Endodermal cell (in vitro differentiated cells): ENCODE results near the gene ARFGEF3. TPM values are rescaled to one million over a fixed set of nuclear protein-coding genes. Genes with fewer than 3 reads are reported as not detected.

Source experiments
- DNase-seq: peaks from one replicate; pipeline ENCODE4 v3.0.0-alpha.2; 2017
- H3K27ac ChIP-seq: 2 replicates; pipeline ENCODE4 v1.5.1; 2013; ENCODE audit warnings: mild to moderate bottlenecking, low read depth, low read length, moderate library complexity
- H3K27me3 ChIP-seq: 2 replicates; pipeline ENCODE4 v1.6.1; 2013; ENCODE audit warnings: mild to moderate bottlenecking, low read length, moderate library complexity; ENCODE audit not compliant: insufficient read depth, control insufficient read depth, poor library complexity, severe bottlenecking
- H3K36me3 ChIP-seq: 2 replicates; pipeline ENCODE4 v1.7.0; 2013; ENCODE audit warnings: mild to moderate bottlenecking, low read length, moderate library complexity; ENCODE audit not compliant: control insufficient read depth, insufficient read depth
- H3K4me1 ChIP-seq: one replicate; pipeline ENCODE4 v1.7.0; 2013; ENCODE audit warnings: low read length; ENCODE audit not compliant: control insufficient read depth, insufficient read depth
- H3K4me3 ChIP-seq: 2 replicates; pipeline ENCODE4 v1.5.1; 2013; ENCODE audit warnings: mild to moderate bottlenecking, low read length, moderate library complexity
- H3K9ac ChIP-seq: 2 replicates; pipeline ENCODE4 v1.6.1; 2013; ENCODE audit warnings: mild to moderate bottlenecking, low read length, moderate library complexity; ENCODE audit not compliant: poor library complexity, severe bottlenecking; ENCODE audit errors: extremely low read depth
- H3K9me3 ChIP-seq: 2 replicates; pipeline ENCODE4 v1.6.1; 2013; ENCODE audit warnings: mild to moderate bottlenecking, low read length, moderate library complexity; ENCODE audit not compliant: control insufficient read depth
- H3K27ac Mint-ChIP-seq: 2 replicates; pipeline ENCODE4 v1.8.0; 2020; ENCODE audit warnings: mixed read lengths
- H3K27me3 Mint-ChIP-seq: 2 replicates; pipeline ENCODE4 v1.8.0; 2021; ENCODE audit warnings: mild to moderate bottlenecking, mixed read lengths; ENCODE audit not compliant: insufficient read depth
- H3K36me3 Mint-ChIP-seq: 2 replicates; pipeline ENCODE4 v1.8.0; 2020; ENCODE audit warnings: low read depth, mixed read lengths
- H3K4me1 Mint-ChIP-seq: 2 replicates; pipeline ENCODE4 v1.8.0; 2020; ENCODE audit warnings: mixed read lengths
- H3K4me3 Mint-ChIP-seq: 2 replicates; pipeline ENCODE4 v1.8.0; 2020; ENCODE audit warnings: mild to moderate bottlenecking, moderate library complexity, mixed read lengths
- H3K9me3 Mint-ChIP-seq: 2 replicates; pipeline ENCODE4 v1.8.0; 2020; ENCODE audit warnings: mild to moderate bottlenecking, mixed read lengths
- WGBS, 2 experiments: methylation state at CpG; one replicate each; pipeline versions ENCODE4 v1.1.5 to v1.1.7; 2013; ENCODE audit warnings: missing lambda C conversion rate in 2 of 2, mixed read lengths in 1 of 2; ENCODE audit not compliant: insufficient coverage in 1 of 2, insufficient read length in 1 of 2; 5-methylcytosine and 5-hydroxymethylcytosine counted together
- total RNA-seq, 2 donors: library from RNA; stranded (reverse); fragmentation: NEBNext Ultra II Directional in 1 of 2; extraction: Animal tissue kit (Norgen Biotek cat#: 25700) in 1 of 2; gene quantifications; 2 replicates in 1 of 2; 3 replicates in 1 of 2; pipeline ENCODE4 v1.2.1, GENCODE V29; 2021
- TF ChIP-seq, protein P1 (sequence below): fragments of 200-600 bp; sonication (generic); conservative IDR thresholded peaks from 2 replicates; pipeline ENCODE4 v1.5.0; 2021; ENCODE audit warnings: antibody characterized with exemption, mild to moderate bottlenecking

The ARFGEF3 gene
- total RNA-seq, 2 donors from 2014 or later = 10.9 to 14.3 TPM

DNA sequence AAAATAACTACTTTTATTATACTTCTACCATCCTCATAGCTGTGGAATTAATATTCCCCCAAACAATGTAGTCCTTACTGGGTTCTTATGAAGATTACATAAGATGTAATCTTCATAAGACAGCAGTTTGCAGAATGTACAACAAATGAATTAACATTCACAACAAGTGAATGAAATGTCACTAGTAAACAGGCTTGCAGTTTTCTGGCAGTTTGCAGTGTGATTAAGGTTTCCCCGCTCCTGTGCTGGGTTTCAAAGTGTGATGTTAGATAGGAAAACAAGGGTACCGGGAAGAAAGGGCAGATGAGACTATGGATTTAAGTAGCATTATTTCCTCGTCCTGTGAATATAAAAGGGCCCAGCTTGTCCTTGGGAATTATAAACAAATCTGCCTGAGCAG lies 22.5 kb downstream of the ARFGEF3 start:
- no peak for DNase-seq
- no peak overlapping the region for H3K4me3 ChIP-seq
- H3K36me3 ChIP-seq = no peaks in the 10 kb centered on the region
- H3K27me3 Mint-ChIP-seq = no peaks in the 10 kb centered on the region
- peaks cover 23% of the 10 kb centered on the region for H3K4me1 Mint-ChIP-seq
- H3K9me3 Mint-ChIP-seq = no peaks in the 10 kb centered on the region
- no peak overlapping the region for H3K27ac ChIP-seq
- peaks cover 14% of the 10 kb centered on the region for H3K4me1 ChIP-seq
- no peaks in the 10 kb centered on the region for H3K36me3 Mint-ChIP-seq
- H3K27ac Mint-ChIP-seq = no peak overlapping the region
- H3K9me3 ChIP-seq = no peaks in the 10 kb centered on the region
- 92 to 100% methylated on average over 3 of the region's 3 CpGs for WGBS, 2 experiments
- TF ChIP-seq, protein P1, sequence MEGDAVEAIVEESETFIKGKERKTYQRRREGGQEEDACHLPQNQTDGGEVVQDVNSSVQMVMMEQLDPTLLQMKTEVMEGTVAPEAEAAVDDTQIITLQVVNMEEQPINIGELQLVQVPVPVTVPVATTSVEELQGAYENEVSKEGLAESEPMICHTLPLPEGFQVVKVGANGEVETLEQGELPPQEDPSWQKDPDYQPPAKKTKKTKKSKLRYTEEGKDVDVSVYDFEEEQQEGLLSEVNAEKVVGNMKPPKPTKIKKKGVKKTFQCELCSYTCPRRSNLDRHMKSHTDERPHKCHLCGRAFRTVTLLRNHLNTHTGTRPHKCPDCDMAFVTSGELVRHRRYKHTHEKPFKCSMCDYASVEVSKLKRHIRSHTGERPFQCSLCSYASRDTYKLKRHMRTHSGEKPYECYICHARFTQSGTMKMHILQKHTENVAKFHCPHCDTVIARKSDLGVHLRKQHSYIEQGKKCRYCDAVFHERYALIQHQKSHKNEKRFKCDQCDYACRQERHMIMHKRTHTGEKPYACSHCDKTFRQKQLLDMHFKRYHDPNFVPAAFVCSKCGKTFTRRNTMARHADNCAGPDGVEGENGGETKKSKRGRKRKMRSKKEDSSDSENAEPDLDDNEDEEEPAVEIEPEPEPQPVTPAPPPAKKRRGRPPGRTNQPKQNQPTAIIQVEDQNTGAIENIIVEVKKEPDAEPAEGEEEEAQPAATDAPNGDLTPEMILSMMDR = no peak
- no peak overlapping the region for H3K9ac ChIP-seq
- H3K4me3 Mint-ChIP-seq = no peak overlapping the region
- H3K27me3 ChIP-seq = no peaks in the 10 kb centered on the region

DNA sequence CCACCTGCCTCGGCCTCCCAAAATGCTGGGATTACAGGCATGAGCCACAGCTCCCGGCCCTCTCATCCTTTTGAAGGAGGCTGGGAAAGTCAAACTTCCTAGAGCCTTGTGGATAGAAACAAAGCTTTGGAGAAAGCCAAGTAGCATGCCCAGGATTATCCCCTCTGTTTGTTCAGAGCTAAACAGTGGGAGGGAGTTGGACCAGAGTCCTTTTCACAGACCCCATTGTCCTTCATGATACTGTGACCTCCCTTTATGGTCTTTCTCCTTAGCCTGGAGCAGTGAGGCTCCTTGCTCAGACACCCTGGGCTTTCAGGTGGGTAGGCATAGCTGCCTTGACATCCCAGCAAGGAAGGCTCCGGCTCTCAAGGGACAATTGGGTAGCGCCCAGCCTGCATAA lies 25.4 kb downstream of the ARFGEF3 start:
- Histone ChIP-seq H3K27ac (no peak overlapping the region), H3K4me3 (no peak overlapping the region), H3K36me3 (no peaks in the 10 kb centered on the region), H3K9ac (no peak overlapping the region), H3K27me3 (no peaks in the 10 kb centered on the region), H3K4me1 (peaks cover 14% of the 10 kb centered on the region), H3K9me3 (no peaks in the 10 kb centered on the region)
- 94 to 96% methylated on average over 2 to 4 of the region's 4 CpGs for WGBS, 2 experiments
- Mint-ChIP-seq H3K36me3 (no peaks in the 10 kb centered on the region), H3K27ac (no peak overlapping the region), H3K9me3 (no peaks in the 10 kb centered on the region), H3K27me3 (no peaks in the 10 kb centered on the region), H3K4me3 (no peak overlapping the region), H3K4me1 (peaks cover 23% of the 10 kb centered on the region)
- DNase-seq = peak; percentile 26
- TF ChIP-seq, protein P1 = no peak

GRCh38 chr6:138188278-138188941 lies 26.7 kb downstream of the ARFGEF3 start:
- Mint-ChIP-seq H3K36me3 (no peaks in the 10 kb centered on the region), H3K4me1 (peaks cover 21% of the 10 kb centered on the region), H3K4me3 (no peak overlapping the region), H3K27me3 (no peaks in the 10 kb centered on the region), H3K9me3 (no peaks in the 10 kb centered on the region), H3K27ac (no peak overlapping the region)
- Histone ChIP-seq H3K36me3 (no peaks in the 10 kb centered on the region), H3K27ac (no peak overlapping the region), H3K4me3 (no peak overlapping the region), H3K27me3 (no peaks in the 10 kb centered on the region), H3K9me3 (no peaks in the 10 kb centered on the region), H3K9ac (no peak overlapping the region), H3K4me1 (peaks cover 24% of the 10 kb centered on the region)
- 90 to 93% methylated on average over 5 of the region's 5 CpGs for whole genome bisulfite sequencing, 2 experiments
- TF ChIP-seq, protein P1 = no peak
- no peak for DNase-seq
